ENCODE measurements around the gene IFITM10. TPM values are rescaled to one million over a fixed set of nuclear protein-coding genes. Genes with fewer than 3 reads are reported as not detected.

Gene IFITM10
- total and polyA plus RNA-seq, 2 donors (not counting 1 experiment from before 2014, with no cell fraction given): 0.09 to 1.7 TPM

- Histone ChIP-seq H3K79me2 (ENCODE audit: control insufficient read depth, insufficient read depth, low read length) (no peaks in the 10 kb centered on the region), H3K4me2 (replicated peaks; ENCODE audit: low read depth, low read length, poor library complexity, severe bottlenecking) (no peak overlapping the region), H3K27me3 (replicated peaks in 1 of 4; ENCODE audit: control extremely low read depth in 1 of 4, control insufficient read depth in 3 of 4, insufficient read depth in 4 of 4, low read length in 3 of 4) (peaks cover 0 to 17% (median 2%) of the 10 kb centered on the region in 4 experiments), H3K4me3 (ENCODE audit: control extremely low read depth in 1 of 5, extremely low read depth in 1 of 5, insufficient read depth in 1 of 5, low read depth in 2 of 5, low read length in 4 of 5) (no peak overlapping the region), H3K9ac (ENCODE audit: low read length) (no peak overlapping the region), H3K4me1 (ENCODE audit: control insufficient read depth in 2 of 2, insufficient read depth in 2 of 2, low read length in 2 of 2) (peaks cover 0 to 6% of the 10 kb centered on the region in 2 donors), H3K36me3 (replicated peaks in 1 of 2; ENCODE audit: control extremely low read depth in 1 of 2, control insufficient read depth in 1 of 2, extremely low read depth in 1 of 2, insufficient read depth in 2 of 2, low read length in 1 of 2) (no peaks in the 10 kb centered on the region), H3K9me3 (ENCODE audit: control extremely low read depth in 1 of 3, control insufficient read depth in 2 of 3, insufficient read depth in 1 of 3, low read length in 2 of 3) (peaks cover 0 to 15% (median 0%) of the 10 kb centered on the region in 3 donors), H2AFZ (ENCODE audit: insufficient read depth, low read depth, low read length, poor library complexity, severe bottlenecking) (no peak overlapping the region), H3K27ac (ENCODE audit: low read length in 2 of 2) (no peak overlapping the region), H4K20me1 (ENCODE audit: control insufficient read depth, insufficient read depth, low read length, poor library complexity, severe bottlenecking) (no peaks in the 10 kb centered on the region)
- TF ChIP-seq CTCF (IDR thresholded peaks at IDR 0.05) (no peak), EZH2 (IDR thresholded peaks at IDR 0.05; ENCODE audit: borderline replicate concordance, insufficient read depth, low read depth, low read length, poor library complexity, severe bottlenecking) (no peak)
- CTCF ChIA-PET: interaction anchor here (0.6 kb wide), 1 partner anchor 35 kb away, joined by 3 read pairs; no protein-coding TSS in a partner anchor
- WGBS (ENCODE audit: insufficient coverage): 97% methylated on average over 18 of the region's 21 CpGs
- peaks cover 8% of the 10 kb centered on the region for H3K9me3 Mint-ChIP-seq (ENCODE audit: insufficient read depth)
- no peak overlapping the region for H3K4me3 Mint-ChIP-seq
- no peak overlapping the region for H3K27ac Mint-ChIP-seq
- DNase-seq: no peak
- ATAC-seq (ENCODE audit: low read depth): no peak
- POLR2A ChIA-PET: no interaction called here
- peaks cover 12% of the 10 kb centered on the region for H3K27me3 Mint-ChIP-seq
- H3K4me1 Mint-ChIP-seq: peaks cover 9% of the 10 kb centered on the region
- intact Hi-C loops (cut with micrococcal nuclease): no loop called here
These were observed 3.2 kb downstream of the IFITM10 start for GRCh38 chr11:1746956-1747752.

GRCh38 chr11:1746511-1746931 is 3.9 kb downstream of the IFITM10 start:
- H3K27ac Mint-ChIP-seq: no peak overlapping the region
- Histone ChIP-seq H3K79me2 (ENCODE audit: control insufficient read depth, insufficient read depth, low read length) (no peaks in the 10 kb centered on the region), H3K27me3 (replicated peaks in 1 of 4; ENCODE audit: control extremely low read depth in 1 of 4, control insufficient read depth in 3 of 4, insufficient read depth in 4 of 4, low read length in 3 of 4) (peaks cover 0 to 17% (median 2%) of the 10 kb centered on the region in 4 experiments), H3K36me3 (replicated peaks in 1 of 2; ENCODE audit: control extremely low read depth in 1 of 2, control insufficient read depth in 1 of 2, extremely low read depth in 1 of 2, insufficient read depth in 2 of 2, low read length in 1 of 2) (no peaks in the 10 kb centered on the region), H4K20me1 (ENCODE audit: control insufficient read depth, insufficient read depth, low read length, poor library complexity, severe bottlenecking) (no peaks in the 10 kb centered on the region), H3K9ac (ENCODE audit: low read length) (no peak overlapping the region), H2AFZ (ENCODE audit: insufficient read depth, low read depth, low read length, poor library complexity, severe bottlenecking) (no peak overlapping the region), H3K4me3 (ENCODE audit: control extremely low read depth in 1 of 5, extremely low read depth in 1 of 5, insufficient read depth in 1 of 5, low read depth in 2 of 5, low read length in 4 of 5) (no peak overlapping the region), H3K4me2 (replicated peaks; ENCODE audit: low read depth, low read length, poor library complexity, severe bottlenecking) (no peak overlapping the region), H3K27ac (ENCODE audit: low read length in 2 of 2) (no peak overlapping the region), H3K9me3 (ENCODE audit: control extremely low read depth in 1 of 3, control insufficient read depth in 2 of 3, insufficient read depth in 1 of 3, low read length in 2 of 3) (peaks cover 0 to 15% (median 0%) of the 10 kb centered on the region in 3 donors), H3K4me1 (ENCODE audit: control insufficient read depth in 2 of 2, insufficient read depth in 2 of 2, low read length in 2 of 2) (peaks cover 0 to 6% of the 10 kb centered on the region in 2 donors)
- intact Hi-C loops (cut with micrococcal nuclease): no loop called here
- H3K4me1 Mint-ChIP-seq: peaks cover 7% of the 10 kb centered on the region
- ChIA-PET CTCF (no interaction called here), POLR2A (no interaction called here)
- 95% methylated on average over 18 of the region's 22 CpGs for WGBS (ENCODE audit: insufficient coverage)
- H3K4me3 Mint-ChIP-seq: no peak overlapping the region
- no peak for DNase-seq
- ATAC-seq (ENCODE audit: low read depth): no peak
- TF ChIP-seq CTCF (IDR thresholded peaks at IDR 0.05) (no peak), EZH2 (IDR thresholded peaks at IDR 0.05; ENCODE audit: borderline replicate concordance, insufficient read depth, low read depth, low read length, poor library complexity, severe bottlenecking) (no peak)
- H3K27me3 Mint-ChIP-seq: peaks cover 12% of the 10 kb centered on the region
- peaks cover 8% of the 10 kb centered on the region for H3K9me3 Mint-ChIP-seq (ENCODE audit: insufficient read depth)

All from B cell (primary cell).